MM.1S (cell line): ENCODE measurements around the gene PKNOX1.
"Not testable (repeated sequence)": the region's sequence is repeated elsewhere in the genome, so short reads cannot be mapped to it uniquely, and the experiment has no call there.

Source experiments
- EZH2 ChIP-seq: fragments of 300-600 bp; sonication (generic); optimal IDR thresholded peaks from 2 replicates; pipeline ENCODE3; 2017; ENCODE audit warnings: low read depth, mild to moderate bottlenecking, antibody characterized with exemption, low read length, mixed read lengths
- TF ChIP-seq, protein P1 (sequence below): fragments of 300-600 bp; sonication (generic); IDR thresholded peaks from 2 replicates; pipeline ENCODE4 v1.5.1; 2016; ENCODE audit warnings: antibody characterized with exemption, low read length, mixed read lengths

DNA sequence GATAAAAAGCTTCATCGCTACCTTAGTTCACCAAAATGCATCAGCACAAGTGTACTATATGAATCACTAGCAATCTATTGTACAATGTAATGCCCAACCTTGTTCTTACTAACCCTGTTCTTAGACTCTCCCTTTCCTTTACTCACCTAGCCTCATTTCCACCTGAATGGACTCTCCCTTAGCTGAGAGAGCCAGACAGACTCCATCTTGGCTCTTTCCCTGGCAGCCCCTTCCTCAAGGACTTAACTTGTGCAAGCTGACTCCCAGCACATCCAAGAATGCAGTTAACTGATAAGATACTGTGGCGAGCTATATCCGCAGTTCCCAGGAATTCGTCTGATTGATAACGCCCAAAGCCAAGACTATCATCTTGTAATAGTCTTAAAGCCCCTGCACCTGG, 38.0 kb upstream of the PKNOX1 start:
- TF ChIP-seq, protein P1, sequence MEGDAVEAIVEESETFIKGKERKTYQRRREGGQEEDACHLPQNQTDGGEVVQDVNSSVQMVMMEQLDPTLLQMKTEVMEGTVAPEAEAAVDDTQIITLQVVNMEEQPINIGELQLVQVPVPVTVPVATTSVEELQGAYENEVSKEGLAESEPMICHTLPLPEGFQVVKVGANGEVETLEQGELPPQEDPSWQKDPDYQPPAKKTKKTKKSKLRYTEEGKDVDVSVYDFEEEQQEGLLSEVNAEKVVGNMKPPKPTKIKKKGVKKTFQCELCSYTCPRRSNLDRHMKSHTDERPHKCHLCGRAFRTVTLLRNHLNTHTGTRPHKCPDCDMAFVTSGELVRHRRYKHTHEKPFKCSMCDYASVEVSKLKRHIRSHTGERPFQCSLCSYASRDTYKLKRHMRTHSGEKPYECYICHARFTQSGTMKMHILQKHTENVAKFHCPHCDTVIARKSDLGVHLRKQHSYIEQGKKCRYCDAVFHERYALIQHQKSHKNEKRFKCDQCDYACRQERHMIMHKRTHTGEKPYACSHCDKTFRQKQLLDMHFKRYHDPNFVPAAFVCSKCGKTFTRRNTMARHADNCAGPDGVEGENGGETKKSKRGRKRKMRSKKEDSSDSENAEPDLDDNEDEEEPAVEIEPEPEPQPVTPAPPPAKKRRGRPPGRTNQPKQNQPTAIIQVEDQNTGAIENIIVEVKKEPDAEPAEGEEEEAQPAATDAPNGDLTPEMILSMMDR: not testable (repeated sequence)
- TF ChIP-seq EZH2: not testable (repeated sequence)
